Stomach smooth muscle (tissue), 2 donors: Measurements from ENCODE around the gene MOB3C.
A peak's percentile ranks its signal among the peaks of the same experiment; 100 is the strongest.

Experiments used
- H3K27ac ChIP-seq: one replicate; pipeline ENCODE4 v1.7.0; 2013; ENCODE audit warnings: mild to moderate bottlenecking, low read length, inconsistent platforms
- H3K27me3 ChIP-seq, 2 donors: one replicate each; pipeline ENCODE4 v1.7.0; 2013; ENCODE audit warnings: low read length in 2 of 2; ENCODE audit not compliant: insufficient read depth in 2 of 2, control insufficient read depth in 1 of 2
- H3K36me3 ChIP-seq, 2 donors: one replicate each; pipeline ENCODE4 v1.7.0; 2013; ENCODE audit warnings: low read length in 2 of 2; ENCODE audit not compliant: control insufficient read depth in 2 of 2, insufficient read depth in 2 of 2
- H3K4me1 ChIP-seq: one replicate; pipeline ENCODE4 v1.7.0; 2013; ENCODE audit warnings: low read length; ENCODE audit not compliant: control insufficient read depth, insufficient read depth
- H3K4me3 ChIP-seq, 2 donors: one replicate each; pipeline ENCODE4 v1.7.0; 2013; ENCODE audit warnings: low read length in 2 of 2
- H3K9ac ChIP-seq, 2 donors: one replicate each; pipeline ENCODE4 v1.7.0; 2013; ENCODE audit warnings: low read length in 2 of 2, mild to moderate bottlenecking in 1 of 2
- H3K9me3 ChIP-seq, 2 donors: one replicate each; pipeline ENCODE4 v1.7.0; 2013; ENCODE audit warnings: low read length in 2 of 2; ENCODE audit not compliant: control insufficient read depth in 2 of 2
- donor health status: healthy.
- donor health status: Pancreatic carcinoma.

The MOB3C gene

GRCh38 chr1:46642115-46642680 is 25.6 kb upstream of the MOB3C start:
- H3K4me1 ChIP-seq = peaks cover 23% of the 10 kb centered on the region
- no peaks in the 10 kb centered on the region for H3K9me3 ChIP-seq
- no peak overlapping the region for H3K9ac ChIP-seq
- no peak overlapping the region for H3K4me3 ChIP-seq
- peaks cover 3 to 6% of the 10 kb centered on the region in 2 donors for H3K36me3 ChIP-seq
- no peaks in the 10 kb centered on the region for H3K27me3 ChIP-seq
- peak overlapping the region; percentile 2 for H3K27ac ChIP-seq

- Histone ChIP-seq H3K36me3 (peaks cover 12 to 13% of the 10 kb centered on the region in 2 donors), H3K27me3 (no peaks in the 10 kb centered on the region), H3K27ac (no peak overlapping the region), H3K9ac (no peak overlapping the region), H3K9me3 (no peaks in the 10 kb centered on the region), H3K4me1 (peaks cover 19% of the 10 kb centered on the region), H3K4me3 (no peak overlapping the region)
Measured at GRCh38 chr1:46639547-46639946, 22.9 kb upstream of the MOB3C start.

- H3K4me3 ChIP-seq = no peak overlapping the region
- peaks cover 19% of the 10 kb centered on the region for H3K4me1 ChIP-seq
- H3K27me3 ChIP-seq = no peaks in the 10 kb centered on the region
- no peaks in the 10 kb centered on the region for H3K9me3 ChIP-seq
- no peak overlapping the region for H3K27ac ChIP-seq
- H3K9ac ChIP-seq = no peak overlapping the region
- peaks cover 14 to 19% of the 10 kb centered on the region in 2 donors for H3K36me3 ChIP-seq
Measured at GRCh38 chr1:46638921-46639320, 22.3 kb upstream of the MOB3C start.

GRCh38 chr1:46637444-46638083 is 21.0 kb upstream of the MOB3C start:
- Histone ChIP-seq H3K27ac (peak overlapping the region; percentile 61), H3K27me3 (no peaks in the 10 kb centered on the region), H3K4me1 (peaks cover 13% of the 10 kb centered on the region), H3K4me3 (no peak overlapping the region), H3K36me3 (peaks cover 19 to 21% of the 10 kb centered on the region in 2 donors), H3K9ac (peak overlapping the region in 1 of 2 donors; percentile 13), H3K9me3 (no peaks in the 10 kb centered on the region)

GRCh38 chr1:46635205-46635604 is 18.6 kb upstream of the MOB3C start:
- H3K9ac ChIP-seq = no peak overlapping the region
- peak overlapping the region; percentile 13 for H3K27ac ChIP-seq
- no peaks in the 10 kb centered on the region for H3K9me3 ChIP-seq
- H3K27me3 ChIP-seq = no peaks in the 10 kb centered on the region
- peaks cover 34 to 35% of the 10 kb centered on the region in 2 donors for H3K36me3 ChIP-seq
- H3K4me1 ChIP-seq = peaks cover 10% of the 10 kb centered on the region
- H3K4me3 ChIP-seq = no peak overlapping the region

GRCh38 chr1:46630719-46631118 is 14.1 kb upstream of the MOB3C start:
- Histone ChIP-seq H3K36me3 (peaks cover 36 to 39% of the 10 kb centered on the region in 2 donors), H3K9ac (no peak overlapping the region), H3K9me3 (no peaks in the 10 kb centered on the region), H3K4me1 (no peaks in the 10 kb centered on the region), H3K27ac (no peak overlapping the region), H3K27me3 (no peaks in the 10 kb centered on the region), H3K4me3 (no peak overlapping the region)

- no peak overlapping the region for H3K4me3 ChIP-seq
- H3K4me1 ChIP-seq = peaks cover 4% of the 10 kb centered on the region
- no peaks in the 10 kb centered on the region for H3K9me3 ChIP-seq
- H3K36me3 ChIP-seq = peaks cover 0 to under 1% of the 10 kb centered on the region in 2 donors
- H3K27me3 ChIP-seq = no peaks in the 10 kb centered on the region
- H3K9ac ChIP-seq = no peak overlapping the region
- no peak overlapping the region for H3K27ac ChIP-seq
Measured at GRCh38 chr1:46623743-46624644, 7.4 kb upstream of the MOB3C start.

GRCh38 chr1:46622344-46622743 is 5.7 kb upstream of the MOB3C start:
- H3K4me3 ChIP-seq = no peak overlapping the region
- no peaks in the 10 kb centered on the region for H3K9me3 ChIP-seq
- H3K36me3 ChIP-seq = no peaks in the 10 kb centered on the region
- H3K27me3 ChIP-seq = no peaks in the 10 kb centered on the region
- H3K27ac ChIP-seq = no peak overlapping the region
- H3K4me1 ChIP-seq = peaks cover 6% of the 10 kb centered on the region
- no peak overlapping the region for H3K9ac ChIP-seq

GRCh38 chr1:46621930-46622329 is 5.3 kb upstream of the MOB3C start:
- Histone ChIP-seq H3K4me3 (no peak overlapping the region), H3K27ac (no peak overlapping the region), H3K36me3 (no peaks in the 10 kb centered on the region), H3K27me3 (no peaks in the 10 kb centered on the region), H3K9ac (no peak overlapping the region), H3K9me3 (no peaks in the 10 kb centered on the region), H3K4me1 (peaks cover 10% of the 10 kb centered on the region)

GRCh38 chr1:46619656-46620258 is 3.1 kb upstream of the MOB3C start:
- H3K4me1 ChIP-seq = peaks cover 26% of the 10 kb centered on the region

More at GRCh38 chr1:46619656-46620258, 3.1 kb upstream of the MOB3C start:
- H3K4me3 ChIP-seq = no peak overlapping the region
- no peaks in the 10 kb centered on the region for H3K9me3 ChIP-seq
- no peak overlapping the region for H3K9ac ChIP-seq
- H3K36me3 ChIP-seq = no peaks in the 10 kb centered on the region
- H3K27me3 ChIP-seq = no peaks in the 10 kb centered on the region
- H3K27ac ChIP-seq = no peak overlapping the region
